ENCODE measurements around the gene MDN1.
A peak's percentile ranks its signal among the peaks of the same experiment; 100 is the strongest.

Gene MDN1

GRCh38 chr6:89805814-89806371 lies 13.7 kb downstream of the MDN1 start:
- Mint-ChIP-seq H3K4me1 (no peaks in the 10 kb centered on the region), H3K36me3 (ENCODE audit: low read depth) (peaks cover 20% of the 10 kb centered on the region), H3K9me3 (no peaks in the 10 kb centered on the region), H3K4me3 (no peak overlapping the region), H3K27ac (peak overlapping the region; percentile 77), H3K27me3 (ENCODE audit: low read depth, poor library complexity) (no peaks in the 10 kb centered on the region)
- TF ChIP-seq CTCF (IDR thresholded peaks at IDR 0.05): no peak
- no peak for DNase-seq

GRCh38 chr6:89803271-89803670 lies 16.3 kb downstream of the MDN1 start:
- H3K36me3 Mint-ChIP-seq (ENCODE audit: low read depth): peaks cover 43% of the 10 kb centered on the region
- TF ChIP-seq CTCF (IDR thresholded peaks at IDR 0.05): no peak
- peaks cover 5% of the 10 kb centered on the region for H3K27me3 Mint-ChIP-seq (ENCODE audit: low read depth, poor library complexity)
- DNase-seq: no peak
- H3K9me3 Mint-ChIP-seq: no peaks in the 10 kb centered on the region
- H3K4me1 Mint-ChIP-seq: no peaks in the 10 kb centered on the region
- H3K27ac Mint-ChIP-seq: peak overlapping the region; percentile 1
- no peak overlapping the region for H3K4me3 Mint-ChIP-seq

- no peak for TF ChIP-seq CTCF (IDR thresholded peaks at IDR 0.05)
- H3K36me3 Mint-ChIP-seq (ENCODE audit: low read depth): peaks cover 60% of the 10 kb centered on the region
- peaks cover 5% of the 10 kb centered on the region for H3K27me3 Mint-ChIP-seq (ENCODE audit: low read depth, poor library complexity)
- no peaks in the 10 kb centered on the region for H3K9me3 Mint-ChIP-seq
- no peak for DNase-seq
- H3K4me3 Mint-ChIP-seq: no peak overlapping the region
- H3K27ac Mint-ChIP-seq: no peak overlapping the region
- H3K4me1 Mint-ChIP-seq: peaks cover 3% of the 10 kb centered on the region
Measured at GRCh38 chr6:89799756-89800155, 19.8 kb downstream of the MDN1 start.

GRCh38 chr6:89799096-89799495 lies 20.5 kb downstream of the MDN1 start:
- peaks cover 65% of the 10 kb centered on the region for H3K36me3 Mint-ChIP-seq (ENCODE audit: low read depth)
- DNase-seq: no peak
- peaks cover 3% of the 10 kb centered on the region for H3K4me1 Mint-ChIP-seq
- no peak overlapping the region for H3K27ac Mint-ChIP-seq
- H3K27me3 Mint-ChIP-seq (ENCODE audit: low read depth, poor library complexity): peaks cover 5% of the 10 kb centered on the region
- no peak for TF ChIP-seq CTCF (IDR thresholded peaks at IDR 0.05)
- H3K4me3 Mint-ChIP-seq: no peak overlapping the region
- no peaks in the 10 kb centered on the region for H3K9me3 Mint-ChIP-seq

GRCh38 chr6:89797317-89797716 lies 22.3 kb downstream of the MDN1 start:
- H3K4me1 Mint-ChIP-seq: peaks cover 3% of the 10 kb centered on the region
- H3K4me3 Mint-ChIP-seq: no peak overlapping the region
- H3K36me3 Mint-ChIP-seq (ENCODE audit: low read depth): peaks cover 73% of the 10 kb centered on the region
- no peak overlapping the region for H3K27ac Mint-ChIP-seq
- H3K27me3 Mint-ChIP-seq (ENCODE audit: low read depth, poor library complexity): peaks cover 5% of the 10 kb centered on the region
- no peak for TF ChIP-seq CTCF (IDR thresholded peaks at IDR 0.05)
- H3K9me3 Mint-ChIP-seq: no peaks in the 10 kb centered on the region
- no peak for DNase-seq

GRCh38 chr6:89794324-89794723 lies 25.3 kb downstream of the MDN1 start:
- Mint-ChIP-seq H3K36me3 (ENCODE audit: low read depth) (peaks cover 61% of the 10 kb centered on the region), H3K27me3 (ENCODE audit: low read depth, poor library complexity) (peaks cover 2% of the 10 kb centered on the region), H3K9me3 (no peaks in the 10 kb centered on the region), H3K4me1 (peaks cover 3% of the 10 kb centered on the region), H3K4me3 (no peak overlapping the region), H3K27ac (no peak overlapping the region)
- TF ChIP-seq CTCF (IDR thresholded peaks at IDR 0.05): no peak
- no peak for DNase-seq
